Progenitor cell of endocrine pancreas (in vitro differentiated cells): ENCODE results near the gene NID1. TPM values are rescaled to one million over a fixed set of nuclear protein-coding genes. Genes with fewer than 3 reads are reported as not detected.
A peak's percentile ranks its signal among the peaks of the same experiment; 100 is the strongest.

Source experiments
- DNase-seq: peaks from one replicate; pipeline ENCODE4 v3.0.0; 2021; ENCODE audit warnings: low spot score; ENCODE audit not compliant: unreplicated experiment
- H3K27ac Mint-ChIP-seq: 2 replicates; pipeline ENCODE4 v1.8.0; 2021; ENCODE audit warnings: mild to moderate bottlenecking, moderate library complexity, mixed read lengths
- H3K27me3 Mint-ChIP-seq: 2 replicates; pipeline ENCODE4 v1.8.0; 2021; ENCODE audit warnings: mixed read lengths
- H3K36me3 Mint-ChIP-seq: 2 replicates; pipeline ENCODE4 v1.8.0; 2022; ENCODE audit warnings: mixed read lengths; ENCODE audit not compliant: insufficient read depth
- H3K4me1 Mint-ChIP-seq: 2 replicates; pipeline ENCODE4 v1.8.0; 2021; ENCODE audit warnings: low read depth, mixed read lengths
- H3K4me3 Mint-ChIP-seq: 2 replicates; pipeline ENCODE4 v1.8.0; 2021; ENCODE audit warnings: low read depth, mild to moderate bottlenecking, moderate library complexity, mixed read lengths
- H3K9me3 Mint-ChIP-seq: 2 replicates; pipeline ENCODE4 v1.8.0; 2021; ENCODE audit warnings: low read depth, mixed read lengths
- total RNA-seq: library from RNA; stranded (reverse); gene quantifications from 2 replicates; pipeline ENCODE4 v1.2.1, GENCODE V29; 2021
- TF ChIP-seq, protein P1 (sequence below): fragments of 200-600 bp; sonication (generic); IDR thresholded peaks from one replicate; pipeline ENCODE4 v1.5.0; 2021; ENCODE audit warnings: antibody characterized with exemption, mild to moderate bottlenecking; ENCODE audit not compliant: unreplicated experiment

NID1 gene
- total RNA-seq, 1 donor from 2014 or later: 21.0 TPM

DNA sequence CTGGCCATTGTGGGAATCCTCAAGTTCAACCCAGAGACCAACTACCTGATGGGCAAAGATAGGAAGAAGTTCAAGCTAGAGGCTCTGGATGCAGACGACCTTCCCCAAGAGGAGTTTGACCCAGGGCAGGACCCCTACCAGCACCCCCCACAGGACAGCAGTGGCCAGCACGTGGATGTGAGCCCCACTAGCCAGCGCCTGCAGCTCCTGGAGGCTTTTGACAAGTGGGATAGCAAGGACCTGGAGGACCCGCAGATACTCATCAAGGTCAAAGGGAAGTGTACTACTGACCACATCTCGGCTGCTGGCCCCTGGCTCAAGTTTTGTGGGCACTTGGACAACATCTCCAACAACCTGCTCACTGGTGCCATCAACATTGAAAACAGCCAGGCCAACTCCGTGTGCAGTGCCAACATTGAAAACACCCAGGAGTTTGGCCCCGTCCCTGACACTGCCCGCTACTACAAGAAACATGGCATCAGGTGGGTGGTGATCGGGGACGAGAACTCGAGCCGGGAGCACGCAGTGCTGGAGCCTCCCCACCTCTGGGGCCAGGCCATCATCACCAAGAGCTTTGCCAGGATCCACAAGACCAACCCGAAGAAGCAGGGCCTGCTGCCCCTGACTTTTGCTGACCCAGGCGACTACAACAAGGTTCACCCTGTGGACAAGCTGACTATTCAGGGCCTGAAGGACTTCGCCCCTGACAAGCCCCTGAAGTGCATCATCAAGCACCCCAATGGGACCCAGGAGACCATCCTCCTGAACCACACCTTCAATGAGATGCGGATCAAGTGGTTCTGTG lies 46.8 kb upstream of the NID1 start:
- no peak for DNase-seq
- no peaks in the 10 kb centered on the region for H3K9me3 Mint-ChIP-seq
- TF ChIP-seq, protein P1, sequence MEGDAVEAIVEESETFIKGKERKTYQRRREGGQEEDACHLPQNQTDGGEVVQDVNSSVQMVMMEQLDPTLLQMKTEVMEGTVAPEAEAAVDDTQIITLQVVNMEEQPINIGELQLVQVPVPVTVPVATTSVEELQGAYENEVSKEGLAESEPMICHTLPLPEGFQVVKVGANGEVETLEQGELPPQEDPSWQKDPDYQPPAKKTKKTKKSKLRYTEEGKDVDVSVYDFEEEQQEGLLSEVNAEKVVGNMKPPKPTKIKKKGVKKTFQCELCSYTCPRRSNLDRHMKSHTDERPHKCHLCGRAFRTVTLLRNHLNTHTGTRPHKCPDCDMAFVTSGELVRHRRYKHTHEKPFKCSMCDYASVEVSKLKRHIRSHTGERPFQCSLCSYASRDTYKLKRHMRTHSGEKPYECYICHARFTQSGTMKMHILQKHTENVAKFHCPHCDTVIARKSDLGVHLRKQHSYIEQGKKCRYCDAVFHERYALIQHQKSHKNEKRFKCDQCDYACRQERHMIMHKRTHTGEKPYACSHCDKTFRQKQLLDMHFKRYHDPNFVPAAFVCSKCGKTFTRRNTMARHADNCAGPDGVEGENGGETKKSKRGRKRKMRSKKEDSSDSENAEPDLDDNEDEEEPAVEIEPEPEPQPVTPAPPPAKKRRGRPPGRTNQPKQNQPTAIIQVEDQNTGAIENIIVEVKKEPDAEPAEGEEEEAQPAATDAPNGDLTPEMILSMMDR: no peak
- H3K4me1 Mint-ChIP-seq: no peaks in the 10 kb centered on the region
- no peak overlapping the region for H3K27ac Mint-ChIP-seq
- H3K36me3 Mint-ChIP-seq: no peaks in the 10 kb centered on the region
- H3K27me3 Mint-ChIP-seq: peaks cover 5% of the 10 kb centered on the region
- no peak overlapping the region for H3K4me3 Mint-ChIP-seq

DNA sequence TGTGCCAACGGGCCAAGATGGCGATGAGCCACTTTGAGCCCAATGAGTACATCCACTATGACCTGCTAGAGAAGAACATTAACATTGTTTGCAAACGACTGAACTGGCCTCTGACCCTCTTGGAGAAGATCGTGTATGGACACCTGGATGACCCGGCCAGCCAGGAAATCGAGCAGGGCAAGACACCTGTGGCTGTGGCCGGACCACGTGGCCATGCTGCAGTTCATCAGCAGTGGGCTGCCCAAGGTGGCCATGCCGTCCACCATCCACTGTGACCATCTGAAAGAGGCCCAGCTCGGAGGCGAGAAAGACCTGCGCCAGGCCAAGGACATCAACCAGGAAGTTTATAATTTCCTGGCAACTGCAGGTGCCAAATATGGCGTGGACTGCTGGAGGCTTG lies 45.2 kb upstream of the NID1 start:
- Mint-ChIP-seq H3K4me1 (no peaks in the 10 kb centered on the region), H3K27me3 (peaks cover 9% of the 10 kb centered on the region), H3K9me3 (no peaks in the 10 kb centered on the region), H3K36me3 (no peaks in the 10 kb centered on the region), H3K4me3 (no peak overlapping the region), H3K27ac (no peak overlapping the region)
- DNase-seq: no peak
- TF ChIP-seq, protein P1: no peak

DNA sequence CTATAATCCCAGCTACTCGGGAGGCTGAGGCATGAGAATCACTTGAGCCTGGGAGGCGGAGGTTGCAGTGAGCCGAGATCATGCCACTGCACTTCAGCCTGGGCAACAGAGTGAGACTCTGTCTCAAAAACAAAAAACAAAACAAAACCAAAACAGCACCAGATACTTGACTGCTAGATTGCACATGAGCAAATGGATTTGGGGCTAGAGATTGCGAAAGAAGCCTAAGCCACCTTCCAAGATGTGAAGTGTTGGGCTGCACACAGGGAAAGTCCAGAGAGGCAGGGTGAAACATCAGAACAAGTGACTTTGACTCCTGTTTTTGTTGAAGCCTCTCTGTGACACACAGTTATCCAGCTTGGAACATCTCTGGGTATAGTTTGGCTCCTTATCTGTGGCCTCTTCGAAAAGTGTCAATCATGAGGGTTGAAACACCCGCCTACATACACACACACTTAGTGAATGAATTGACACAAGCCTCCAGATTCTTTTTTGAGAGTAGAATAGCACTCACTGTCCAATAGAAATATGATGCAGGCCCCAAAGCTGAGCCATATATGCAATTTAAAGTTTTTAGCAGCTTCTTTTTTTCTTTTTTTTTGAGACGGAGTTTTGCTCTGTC lies 43.2 kb upstream of the NID1 start:
- Mint-ChIP-seq H3K4me1 (no peaks in the 10 kb centered on the region), H3K27ac (no peak overlapping the region), H3K9me3 (no peaks in the 10 kb centered on the region), H3K36me3 (no peaks in the 10 kb centered on the region), H3K27me3 (peaks cover 15% of the 10 kb centered on the region), H3K4me3 (no peak overlapping the region)
- no peak for DNase-seq
- TF ChIP-seq, protein P1: no peak

DNA sequence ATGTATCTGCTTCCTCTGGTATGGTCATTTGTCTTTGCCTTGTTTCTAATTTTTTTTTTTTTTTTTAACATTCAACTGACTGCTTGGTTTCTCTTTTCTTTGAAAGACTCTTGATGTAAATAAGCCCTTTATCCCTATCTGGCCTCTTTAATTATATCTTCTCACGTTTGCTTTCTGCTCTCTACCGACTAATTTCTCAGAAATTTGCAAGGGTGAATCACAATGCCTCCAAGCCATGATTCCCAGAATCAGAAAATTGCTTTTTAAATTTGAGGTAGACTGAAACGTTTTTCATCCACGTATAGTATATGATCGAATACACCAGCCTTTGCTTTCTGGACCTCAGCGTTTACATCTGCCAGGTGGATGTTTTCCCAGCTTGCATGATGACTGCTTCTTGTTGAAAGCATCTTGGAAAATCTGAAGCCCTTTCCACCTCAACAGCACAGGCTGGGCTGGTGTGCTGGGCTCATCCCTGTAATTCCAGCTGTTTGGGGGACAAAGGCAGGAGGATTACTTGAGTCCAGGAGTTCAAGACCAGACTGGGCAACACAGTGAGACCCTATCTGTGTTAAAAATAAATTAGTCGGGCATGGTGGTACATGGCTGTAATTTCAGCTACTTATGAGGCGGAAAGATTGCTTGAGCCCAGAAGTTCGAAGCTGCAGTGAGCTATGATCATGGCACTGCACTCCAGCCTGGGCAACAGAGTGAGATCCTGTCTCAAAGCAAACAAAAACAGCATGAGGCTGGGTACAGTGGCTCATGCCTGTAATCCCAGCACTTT lies 42.4 kb upstream of the NID1 start:
- Mint-ChIP-seq H3K4me1 (no peaks in the 10 kb centered on the region), H3K27ac (no peak overlapping the region), H3K36me3 (no peaks in the 10 kb centered on the region), H3K9me3 (no peaks in the 10 kb centered on the region), H3K4me3 (no peak overlapping the region), H3K27me3 (peaks cover 12% of the 10 kb centered on the region)
- DNase-seq: no peak
- TF ChIP-seq, protein P1: no peak

DNA sequence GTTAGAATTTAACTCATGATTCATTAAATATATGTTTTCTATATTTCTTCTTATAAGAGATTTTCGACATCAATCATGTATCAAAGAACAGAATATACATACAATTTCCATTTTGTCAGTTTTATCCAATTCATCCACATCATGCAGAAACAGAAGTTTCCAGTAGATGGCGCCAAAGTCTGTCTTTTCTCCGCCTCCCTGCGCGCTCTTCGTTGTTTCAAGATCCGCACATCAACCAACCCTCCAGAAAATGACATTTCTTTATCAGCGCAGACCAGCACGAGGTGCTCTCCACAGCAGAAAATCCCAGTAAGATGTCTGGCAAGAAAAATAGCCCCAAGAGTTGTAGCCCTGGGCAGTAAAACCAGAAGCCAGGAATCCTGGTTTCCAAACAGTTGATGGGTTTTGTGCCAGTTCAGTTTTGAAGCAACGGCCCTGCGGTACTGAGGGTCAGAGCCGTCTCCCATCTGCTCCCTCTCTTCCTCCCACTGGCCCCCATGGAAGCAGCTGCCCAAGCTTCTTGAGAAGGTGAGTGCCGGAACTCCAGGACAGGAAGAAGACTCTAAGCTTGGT lies 38.8 kb upstream of the NID1 start:
- H3K27me3 Mint-ChIP-seq: peaks cover 12% of the 10 kb centered on the region
- no peaks in the 10 kb centered on the region for H3K9me3 Mint-ChIP-seq
- H3K4me3 Mint-ChIP-seq: no peak overlapping the region
- peak; percentile 37 for DNase-seq
- TF ChIP-seq, protein P1: peak; percentile 89
- H3K36me3 Mint-ChIP-seq: no peaks in the 10 kb centered on the region
- H3K27ac Mint-ChIP-seq: no peak overlapping the region
- no peaks in the 10 kb centered on the region for H3K4me1 Mint-ChIP-seq
